RWPE2 (cell line): ENCODE results near the gene IMPG2.

Experiments
- ATAC-seq: fragments of 200-7000 bp; cut with Tn5 transposase; 3 replicates; pipeline ENCODE4 v1.9.1; 2021; ENCODE audit warnings: low read depth
- DNase-seq: peaks from one replicate; pipeline ENCODE4 v3.0.0-alpha.2; 2020; ENCODE audit warnings: low spot score
- H3K27ac ChIP-seq: fragments of 450-650 bp; 2 replicates; pipeline ENCODE4 v1.5.1; 2017; ENCODE audit warnings: mild to moderate bottlenecking; ENCODE audit not compliant: poor library complexity, severe bottlenecking
- H3K27me3 ChIP-seq: fragments of 250-450 bp; sonication (Bioruptor Pico); 2 replicates; pipeline ENCODE4 v1.5.1; 2021; ENCODE audit warnings: mild to moderate bottlenecking, moderate library complexity; ENCODE audit not compliant: insufficient read depth, poor library complexity, severe bottlenecking
- H3K36me3 ChIP-seq: fragments of 250-450 bp; sonication (Bioruptor Pico); 2 replicates; pipeline ENCODE4 v1.5.1; 2020; ENCODE audit warnings: low read depth, mild to moderate bottlenecking, moderate library complexity
- H3K4me1 ChIP-seq: fragments of 250-450 bp; sonication (Bioruptor Pico); 2 replicates; pipeline ENCODE4 v1.5.1; 2021; ENCODE audit warnings: mild to moderate bottlenecking, moderate library complexity; ENCODE audit not compliant: insufficient read depth, poor library complexity, severe bottlenecking
- H3K4me3 ChIP-seq: fragments of 250-450 bp; sonication (Bioruptor Pico); 2 replicates; pipeline ENCODE4 v1.5.1; 2021; ENCODE audit warnings: mild to moderate bottlenecking, moderate library complexity; ENCODE audit not compliant: severe bottlenecking
- H3K9me3 ChIP-seq: fragments of 250-450 bp; sonication (Bioruptor Pico); 2 replicates; pipeline ENCODE4 v1.5.1; 2021; ENCODE audit warnings: mild to moderate bottlenecking, moderate library complexity; ENCODE audit not compliant: severe bottlenecking
- CTCF ChIP-seq: fragments of 450-650 bp; IDR thresholded peaks from one replicate; pipeline ENCODE4 v1.5.1; 2017; ENCODE audit warnings: mild to moderate bottlenecking, moderate library complexity; ENCODE audit not compliant: poor library complexity, severe bottlenecking

Gene IMPG2

GRCh38 chr3:101270149-101270548 lies 50.2 kb downstream of the IMPG2 start:
- DNase-seq (no peak), ATAC-seq (no peak)
- no peak for TF ChIP-seq CTCF
- no peaks in the 10 kb centered on the region for H3K27me3 ChIP-seq
- H3K9me3 ChIP-seq = no peaks in the 10 kb centered on the region
- no peak overlapping the region for H3K27ac ChIP-seq
- no peaks in the 10 kb centered on the region for H3K4me1 ChIP-seq
- H3K36me3 ChIP-seq = no peaks in the 10 kb centered on the region
- H3K4me3 ChIP-seq = no peak overlapping the region

DNA sequence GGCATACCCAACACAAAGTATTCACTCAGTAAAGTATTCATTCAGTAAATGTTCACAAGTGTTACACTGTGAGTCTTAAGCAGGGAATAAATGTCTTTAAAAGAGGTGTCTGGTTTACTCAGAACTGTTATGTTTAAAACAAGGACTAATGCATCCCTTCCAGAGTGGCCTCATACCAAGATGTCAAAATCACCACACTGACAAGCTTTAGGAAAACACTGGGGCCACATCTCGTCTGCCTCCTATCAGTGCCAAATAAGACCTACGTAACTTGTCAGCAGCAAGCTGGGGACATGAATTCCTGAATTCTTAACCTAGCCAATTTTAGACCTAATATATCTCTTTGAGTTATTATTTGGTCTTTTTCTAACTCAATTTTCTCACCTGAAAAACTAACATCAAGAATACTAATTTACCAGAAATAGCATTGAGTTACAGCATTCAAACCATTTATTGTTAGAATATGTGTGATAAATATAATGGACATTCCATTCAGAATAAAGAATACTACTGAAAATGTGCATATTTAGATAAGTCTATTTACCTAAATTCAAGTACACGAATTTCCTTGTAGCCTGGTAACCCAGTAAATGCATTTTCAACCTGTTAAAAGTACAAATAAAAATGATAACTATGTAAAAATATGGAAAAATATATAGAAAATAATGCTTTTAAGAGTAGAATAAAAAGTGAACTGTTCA lies 51.3 kb downstream of the IMPG2 start:
- TF ChIP-seq CTCF = no peak
- DNase-seq (no peak), ATAC-seq (no peak)
- H3K4me1 ChIP-seq = no peaks in the 10 kb centered on the region
- H3K9me3 ChIP-seq = no peaks in the 10 kb centered on the region
- H3K27ac ChIP-seq = no peak overlapping the region
- H3K4me3 ChIP-seq = no peak overlapping the region
- H3K36me3 ChIP-seq = no peaks in the 10 kb centered on the region
- H3K27me3 ChIP-seq = no peaks in the 10 kb centered on the region

DNA sequence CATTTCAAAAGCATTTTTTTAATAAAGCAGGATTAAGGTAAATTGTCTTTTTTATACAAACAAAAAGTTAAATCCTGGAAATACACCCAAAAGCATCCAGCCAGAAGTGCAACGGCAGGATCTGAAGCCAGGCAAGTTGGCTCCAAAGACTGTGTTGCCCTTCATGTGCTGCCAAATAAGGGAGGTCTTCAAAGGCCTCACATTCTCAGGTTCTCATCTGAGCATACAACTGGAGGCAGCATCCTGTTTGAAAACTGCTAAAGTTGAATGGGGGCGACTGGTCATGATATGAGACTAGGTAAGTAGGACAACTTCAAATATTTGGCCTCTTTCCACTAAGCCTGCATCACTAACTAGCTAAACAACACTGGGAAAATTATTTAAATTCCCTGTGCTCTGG lies 52.2 kb downstream of the IMPG2 start:
- ATAC-seq (no peak), DNase-seq (no peak)
- Histone ChIP-seq H3K36me3 (no peaks in the 10 kb centered on the region), H3K27ac (no peak overlapping the region), H3K4me3 (no peak overlapping the region), H3K27me3 (no peaks in the 10 kb centered on the region), H3K4me1 (no peaks in the 10 kb centered on the region), H3K9me3 (no peaks in the 10 kb centered on the region)
- TF ChIP-seq CTCF = no peak

GRCh38 chr3:101266566-101266965 lies 53.8 kb downstream of the IMPG2 start:
- no peak for TF ChIP-seq CTCF
- H3K4me1 ChIP-seq = no peaks in the 10 kb centered on the region
- H3K36me3 ChIP-seq = no peaks in the 10 kb centered on the region
- H3K9me3 ChIP-seq = no peaks in the 10 kb centered on the region
- H3K27ac ChIP-seq = no peak overlapping the region
- H3K27me3 ChIP-seq = no peaks in the 10 kb centered on the region
- ATAC-seq = no peak
- no peak overlapping the region for H3K4me3 ChIP-seq
- DNase-seq = no peak

GRCh38 chr3:101266071-101266470 lies 54.3 kb downstream of the IMPG2 start:
- Histone ChIP-seq H3K4me1 (no peaks in the 10 kb centered on the region), H3K9me3 (no peaks in the 10 kb centered on the region), H3K36me3 (no peaks in the 10 kb centered on the region), H3K27me3 (no peaks in the 10 kb centered on the region), H3K4me3 (no peak overlapping the region), H3K27ac (no peak overlapping the region)
- ATAC-seq (no peak), DNase-seq (no peak)
- no peak for TF ChIP-seq CTCF
